Measurements from ENCODE around the gene OR52E5. TPM values are rescaled to one million over a fixed set of nuclear protein-coding genes. Genes with fewer than 3 reads are reported as not detected.

OR52E5 gene
- total RNA-seq, 1 experiment from 2014 or later = not detected

- no peak overlapping the region for H3K4me3 ChIP-seq (ENCODE audit: insufficient read depth, low read depth, low read length)
- DNase-seq = no peak
- H3K36me3 ChIP-seq (replicated peaks; ENCODE audit: control insufficient read depth, insufficient read depth, low read length) = no peaks in the 10 kb centered on the region
- no peaks in the 10 kb centered on the region for H3K27me3 ChIP-seq (ENCODE audit: control insufficient read depth, insufficient read depth, low read length)
Observed at GRCh38 chr11:5923427-5923776, 30.4 kb downstream of the OR52E5 start.

GRCh38 chr11:5923794-5924193, 30.8 kb downstream of the OR52E5 start:
- no peaks in the 10 kb centered on the region for H3K27me3 ChIP-seq (ENCODE audit: control insufficient read depth, insufficient read depth, low read length)
- no peaks in the 10 kb centered on the region for H3K36me3 ChIP-seq (replicated peaks; ENCODE audit: control insufficient read depth, insufficient read depth, low read length)
- no peak overlapping the region for H3K4me3 ChIP-seq (ENCODE audit: insufficient read depth, low read depth, low read length)
- DNase-seq = no peak

GRCh38 chr11:5928271-5928670, 35.3 kb downstream of the OR52E5 start:
- DNase-seq = no peak
- no peaks in the 10 kb centered on the region for H3K27me3 ChIP-seq (ENCODE audit: control insufficient read depth, insufficient read depth, low read length)
- H3K4me3 ChIP-seq (ENCODE audit: insufficient read depth, low read depth, low read length) = no peak overlapping the region
- H3K36me3 ChIP-seq (replicated peaks; ENCODE audit: control insufficient read depth, insufficient read depth, low read length) = no peaks in the 10 kb centered on the region

- Histone ChIP-seq H3K36me3 (replicated peaks; ENCODE audit: control insufficient read depth, insufficient read depth, low read length) (no peaks in the 10 kb centered on the region), H3K27me3 (ENCODE audit: control insufficient read depth, insufficient read depth, low read length) (no peaks in the 10 kb centered on the region), H3K4me3 (ENCODE audit: insufficient read depth, low read depth, low read length) (no peak overlapping the region)
- DNase-seq = no peak
Observed at GRCh38 chr11:5928811-5929210, 35.8 kb downstream of the OR52E5 start.

- DNase-seq = no peak
- Histone ChIP-seq H3K27me3 (ENCODE audit: control insufficient read depth, insufficient read depth, low read length) (no peaks in the 10 kb centered on the region), H3K36me3 (replicated peaks; ENCODE audit: control insufficient read depth, insufficient read depth, low read length) (no peaks in the 10 kb centered on the region), H3K4me3 (ENCODE audit: insufficient read depth, low read depth, low read length) (no peak overlapping the region)
Observed at GRCh38 chr11:5929571-5930368, 36.8 kb downstream of the OR52E5 start.

GRCh38 chr11:5930614-5931013, 37.6 kb downstream of the OR52E5 start:
- no peak for DNase-seq
- H3K36me3 ChIP-seq (replicated peaks; ENCODE audit: control insufficient read depth, insufficient read depth, low read length) = no peaks in the 10 kb centered on the region
- no peak overlapping the region for H3K4me3 ChIP-seq (ENCODE audit: insufficient read depth, low read depth, low read length)
- no peaks in the 10 kb centered on the region for H3K27me3 ChIP-seq (ENCODE audit: control insufficient read depth, insufficient read depth, low read length)

- Histone ChIP-seq H3K36me3 (replicated peaks; ENCODE audit: control insufficient read depth, insufficient read depth, low read length) (no peaks in the 10 kb centered on the region), H3K27me3 (ENCODE audit: control insufficient read depth, insufficient read depth, low read length) (no peaks in the 10 kb centered on the region), H3K4me3 (ENCODE audit: insufficient read depth, low read depth, low read length) (no peak overlapping the region)
- DNase-seq = no peak
Observed at GRCh38 chr11:5931061-5931460, 38.1 kb downstream of the OR52E5 start.

- Histone ChIP-seq H3K36me3 (replicated peaks; ENCODE audit: control insufficient read depth, insufficient read depth, low read length) (no peaks in the 10 kb centered on the region), H3K4me3 (ENCODE audit: insufficient read depth, low read depth, low read length) (no peak overlapping the region), H3K27me3 (ENCODE audit: control insufficient read depth, insufficient read depth, low read length) (no peaks in the 10 kb centered on the region)
- no peak for DNase-seq
Observed at GRCh38 chr11:5932671-5933070, 39.7 kb downstream of the OR52E5 start.

GRCh38 chr11:5933116-5933515, 40.1 kb downstream of the OR52E5 start:
- Histone ChIP-seq H3K27me3 (ENCODE audit: control insufficient read depth, insufficient read depth, low read length) (no peaks in the 10 kb centered on the region), H3K36me3 (replicated peaks; ENCODE audit: control insufficient read depth, insufficient read depth, low read length) (no peaks in the 10 kb centered on the region), H3K4me3 (ENCODE audit: insufficient read depth, low read depth, low read length) (no peak overlapping the region)
- DNase-seq = no peak

- H3K27me3 ChIP-seq (ENCODE audit: control insufficient read depth, insufficient read depth, low read length) = no peaks in the 10 kb centered on the region
- H3K36me3 ChIP-seq (replicated peaks; ENCODE audit: control insufficient read depth, insufficient read depth, low read length) = no peaks in the 10 kb centered on the region
- no peak overlapping the region for H3K4me3 ChIP-seq (ENCODE audit: insufficient read depth, low read depth, low read length)
- DNase-seq = no peak
Observed at GRCh38 chr11:5937868-5938602, 45.0 kb downstream of the OR52E5 start.

- Histone ChIP-seq H3K27me3 (ENCODE audit: control insufficient read depth, insufficient read depth, low read length) (no peaks in the 10 kb centered on the region), H3K36me3 (replicated peaks; ENCODE audit: control insufficient read depth, insufficient read depth, low read length) (no peaks in the 10 kb centered on the region), H3K4me3 (ENCODE audit: insufficient read depth, low read depth, low read length) (no peak overlapping the region)
- no peak for DNase-seq
Observed at GRCh38 chr11:5938603-5938965, 45.6 kb downstream of the OR52E5 start.

- no peaks in the 10 kb centered on the region for H3K36me3 ChIP-seq (replicated peaks; ENCODE audit: control insufficient read depth, insufficient read depth, low read length)
- no peaks in the 10 kb centered on the region for H3K27me3 ChIP-seq (ENCODE audit: control insufficient read depth, insufficient read depth, low read length)
- no peak for DNase-seq
- H3K4me3 ChIP-seq (ENCODE audit: insufficient read depth, low read depth, low read length) = no peak overlapping the region
Observed at GRCh38 chr11:5940748-5941147, 47.7 kb downstream of the OR52E5 start.

- Histone ChIP-seq H3K27me3 (ENCODE audit: control insufficient read depth, insufficient read depth, low read length) (no peaks in the 10 kb centered on the region), H3K4me3 (ENCODE audit: insufficient read depth, low read depth, low read length) (no peak within 1 kb of the TSS), H3K36me3 (replicated peaks; ENCODE audit: control insufficient read depth, insufficient read depth, low read length) (no peaks in the 10 kb centered on the region)
- DNase-seq = no peak
Observed at GRCh38 chr11:5941951-5942350, 48.9 kb downstream of the OR52E5 start, which contains the start of gene OR56A3. Gene OR56A3, plus strand, starts transcription at chr11:5942251. Its CDS starts 5,096 bp downstream, at chr11:5947347.

All from H7 (cell line).